GM21619 (cell line): ENCODE results near the gene SULT1A1.

ENCODE experiments used
- ATAC-seq: cut with Tn5 transposase; IDR thresholded peaks from one replicate; pipeline ENCODE4 v1.9.1; 2021; ENCODE audit not compliant: unreplicated experiment

The SULT1A1 gene

GRCh38 chr16:28562199-28562598, 47.6 kb downstream of the SULT1A1 start:
- no peak for ATAC-seq

- no peak for ATAC-seq
Observed at GRCh38 chr16:28561557-28562187, 48.2 kb downstream of the SULT1A1 start.

- no peak for ATAC-seq
Observed at GRCh38 chr16:28558456-28558855, 51.4 kb downstream of the SULT1A1 start.

- no peak for ATAC-seq
Observed at GRCh38 chr16:28556914-28557320, 52.9 kb downstream of the SULT1A1 start.

GRCh38 chr16:28555561-28555960, 54.3 kb downstream of the SULT1A1 start:
- ATAC-seq = no peak
